ENCODE results near the gene RBP4.

RBP4 gene

DNA sequence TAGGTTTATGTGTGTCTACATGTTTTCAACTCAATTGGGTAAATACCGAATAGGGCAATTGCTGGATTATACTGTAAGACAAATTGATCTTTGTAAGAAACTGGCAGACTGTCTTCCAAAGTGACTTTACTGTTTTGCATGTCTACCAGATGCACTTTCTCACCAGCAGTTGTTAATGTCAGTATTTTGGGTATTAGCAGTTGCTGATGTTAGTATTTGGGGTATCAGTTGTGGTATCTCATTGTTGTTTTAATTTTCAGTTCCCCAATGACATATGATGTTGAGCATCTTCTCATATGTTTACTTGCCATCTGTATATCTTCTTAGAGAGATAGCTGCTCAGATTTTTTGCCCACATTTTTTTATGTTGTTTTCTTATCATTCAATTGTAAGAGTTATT, 21.9 kb upstream of the RBP4 start:
- no peak for DNase-seq (ENCODE audit: low read depth)
- in situ Hi-C loops (cut with HindIII; ENCODE audit: low sequenced_read_pairs): no loop called here
- TF ChIP-seq, protein P1, sequence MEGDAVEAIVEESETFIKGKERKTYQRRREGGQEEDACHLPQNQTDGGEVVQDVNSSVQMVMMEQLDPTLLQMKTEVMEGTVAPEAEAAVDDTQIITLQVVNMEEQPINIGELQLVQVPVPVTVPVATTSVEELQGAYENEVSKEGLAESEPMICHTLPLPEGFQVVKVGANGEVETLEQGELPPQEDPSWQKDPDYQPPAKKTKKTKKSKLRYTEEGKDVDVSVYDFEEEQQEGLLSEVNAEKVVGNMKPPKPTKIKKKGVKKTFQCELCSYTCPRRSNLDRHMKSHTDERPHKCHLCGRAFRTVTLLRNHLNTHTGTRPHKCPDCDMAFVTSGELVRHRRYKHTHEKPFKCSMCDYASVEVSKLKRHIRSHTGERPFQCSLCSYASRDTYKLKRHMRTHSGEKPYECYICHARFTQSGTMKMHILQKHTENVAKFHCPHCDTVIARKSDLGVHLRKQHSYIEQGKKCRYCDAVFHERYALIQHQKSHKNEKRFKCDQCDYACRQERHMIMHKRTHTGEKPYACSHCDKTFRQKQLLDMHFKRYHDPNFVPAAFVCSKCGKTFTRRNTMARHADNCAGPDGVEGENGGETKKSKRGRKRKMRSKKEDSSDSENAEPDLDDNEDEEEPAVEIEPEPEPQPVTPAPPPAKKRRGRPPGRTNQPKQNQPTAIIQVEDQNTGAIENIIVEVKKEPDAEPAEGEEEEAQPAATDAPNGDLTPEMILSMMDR (IDR thresholded peaks at IDR 0.05; ENCODE audit: low read depth, low read length, missing control alignments): no peak
- H3K4me3 ChIP-seq (ENCODE audit: low read depth, low read length): no peak overlapping the region

DNA sequence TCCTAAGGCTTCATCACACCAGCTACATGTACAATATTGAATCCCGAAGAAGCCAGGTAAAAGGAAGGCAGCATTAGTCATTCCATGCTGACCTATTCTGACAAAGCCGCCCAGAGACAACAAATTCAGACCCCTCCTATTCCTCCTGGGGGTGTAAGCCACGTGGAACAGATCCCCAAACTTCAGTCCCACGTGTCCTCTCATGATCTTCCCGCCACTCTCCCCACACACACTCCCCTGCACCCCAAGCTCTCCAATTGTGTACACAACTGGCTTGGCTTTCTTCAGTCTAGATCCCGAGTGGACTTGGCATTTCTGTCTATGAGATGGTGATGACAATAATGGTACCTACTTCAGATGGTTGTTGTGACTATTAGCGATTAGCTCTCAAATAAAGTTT, 19.9 kb upstream of the RBP4 start:
- in situ Hi-C loops (cut with HindIII; ENCODE audit: low sequenced_read_pairs): no loop called here
- DNase-seq (ENCODE audit: low read depth): no peak
- TF ChIP-seq, protein P1 (IDR thresholded peaks at IDR 0.05; ENCODE audit: low read depth, low read length, missing control alignments): no peak
- H3K4me3 ChIP-seq (ENCODE audit: low read depth, low read length): no peak overlapping the region

DNA sequence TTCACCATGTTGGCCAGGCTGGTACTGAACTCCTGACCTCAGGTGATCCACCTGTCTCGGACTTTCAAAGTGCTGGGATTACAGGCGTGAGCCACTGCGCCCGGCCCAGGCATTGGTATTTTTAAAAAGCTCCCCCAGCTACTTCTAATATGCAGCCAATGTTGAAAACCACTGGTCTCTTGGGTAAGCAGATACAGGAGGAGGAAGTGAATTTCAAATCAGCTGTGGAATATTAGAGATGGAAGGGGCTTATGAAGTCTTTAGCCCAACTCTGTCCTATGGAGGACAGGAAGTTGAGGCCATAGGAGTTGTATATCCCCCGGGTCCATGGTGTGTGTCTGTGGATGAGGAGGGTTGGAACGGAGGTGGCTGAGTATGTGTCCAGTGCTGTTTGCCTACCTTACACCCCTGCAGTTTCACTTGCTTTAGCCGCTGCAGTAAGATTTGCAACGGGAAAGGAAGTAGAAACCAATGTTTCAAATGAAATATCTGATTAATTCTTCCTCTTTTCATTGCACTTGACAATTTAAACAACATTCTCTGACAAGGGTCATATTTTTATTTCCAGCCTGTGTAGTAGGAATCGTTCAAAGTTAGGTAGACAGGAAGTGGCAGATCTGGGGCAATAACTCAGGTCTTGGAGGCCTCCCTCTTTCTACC, 14.7 kb upstream of the RBP4 start:
- H3K4me3 ChIP-seq (ENCODE audit: low read depth, low read length): no peak overlapping the region
- TF ChIP-seq, protein P1 (IDR thresholded peaks at IDR 0.05; ENCODE audit: low read depth, low read length, missing control alignments): no peak
- DNase-seq (ENCODE audit: low read depth): no peak
- in situ Hi-C loops (cut with HindIII; ENCODE audit: low sequenced_read_pairs): no loop called here

DNA sequence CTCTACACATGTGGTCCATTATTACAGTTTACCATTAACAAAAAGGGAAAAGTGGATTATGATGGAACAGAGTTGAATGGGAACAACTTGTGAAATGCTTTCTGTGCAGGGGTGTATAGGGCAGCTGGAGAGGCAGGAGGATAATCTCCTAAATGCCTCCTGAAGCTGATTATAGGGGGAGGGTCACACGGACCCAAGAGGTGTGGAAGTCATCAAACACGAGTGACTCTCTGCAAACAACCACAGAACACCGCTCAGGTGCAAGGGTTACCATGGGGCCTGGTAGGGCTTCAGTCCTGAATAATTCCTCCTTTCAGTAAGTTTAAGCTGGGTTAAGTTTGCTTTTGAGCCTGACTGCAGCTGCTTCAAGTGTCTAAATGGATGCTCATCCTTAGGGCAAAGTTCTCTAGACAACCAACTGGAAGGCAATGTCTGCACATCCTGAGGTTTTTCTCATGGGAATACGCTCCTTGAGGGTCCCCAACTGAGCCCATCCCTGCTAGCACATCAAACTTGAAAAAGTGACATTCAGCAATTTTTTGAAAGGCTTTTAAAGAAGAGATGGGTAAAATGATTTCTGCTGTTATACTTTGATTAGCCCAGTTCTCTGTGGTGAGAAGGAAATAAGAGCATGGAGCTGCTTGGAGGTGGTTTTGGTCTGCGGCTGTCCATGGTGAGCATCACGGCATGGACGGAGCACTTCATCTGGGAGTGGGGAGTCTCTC, 13.2 kb upstream of the RBP4 start:
- no peak for DNase-seq (ENCODE audit: low read depth)
- TF ChIP-seq, protein P1 (IDR thresholded peaks at IDR 0.05; ENCODE audit: low read depth, low read length, missing control alignments): no peak
- in situ Hi-C loops (cut with HindIII; ENCODE audit: low sequenced_read_pairs): no loop called here
- H3K4me3 ChIP-seq (ENCODE audit: low read depth, low read length): no peak overlapping the region

DNA sequence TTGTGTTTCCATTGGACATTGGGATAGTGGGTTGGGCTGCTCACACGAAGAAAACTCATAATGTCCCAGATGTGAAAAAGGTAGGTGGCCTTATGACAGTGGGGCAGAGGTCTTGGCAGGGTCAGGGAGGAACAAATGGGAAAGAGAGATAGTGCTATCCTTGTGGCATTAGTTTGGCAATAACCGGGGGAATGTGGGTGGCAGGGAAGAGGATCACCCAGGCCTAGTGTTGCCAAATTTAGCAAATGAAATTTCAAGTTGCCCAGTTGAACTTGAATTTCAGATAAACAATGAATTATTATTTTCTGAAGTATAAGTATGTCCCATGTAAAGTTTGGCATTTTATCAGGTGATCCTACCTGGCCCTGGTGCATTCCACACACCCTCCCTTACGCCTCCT, 12.1 kb upstream of the RBP4 start:
- DNase-seq (ENCODE audit: low read depth): no peak
- in situ Hi-C loops (cut with HindIII; ENCODE audit: low sequenced_read_pairs): no loop called here
- no peak overlapping the region for H3K4me3 ChIP-seq (ENCODE audit: low read depth, low read length)
- TF ChIP-seq, protein P1 (IDR thresholded peaks at IDR 0.05; ENCODE audit: low read depth, low read length, missing control alignments): no peak

DNA sequence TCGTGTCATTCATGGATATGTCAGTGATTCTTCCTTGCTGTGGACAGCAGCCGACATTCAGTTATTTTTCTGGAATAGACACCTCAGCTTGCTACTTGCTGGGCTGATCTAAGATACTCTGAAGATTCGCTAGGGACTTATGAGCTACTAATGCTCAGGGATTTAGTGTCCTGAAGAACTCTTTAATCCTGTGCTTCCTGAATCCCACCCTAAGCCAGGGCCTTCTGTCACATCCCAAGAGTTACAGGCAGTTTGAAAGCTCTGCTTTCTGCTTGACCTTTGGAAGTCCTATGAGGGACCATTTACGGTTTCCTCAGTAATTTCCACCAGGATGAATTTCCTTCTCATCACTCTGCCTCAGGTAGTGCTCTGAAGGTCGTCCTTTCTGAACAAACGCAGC, 11.3 kb upstream of the RBP4 start, which contains the start of gene PDE6C:
TSS of gene PDE6C (plus strand) at position 227 of the 400 bp plus-strand sequence. CDS start 189 bp downstream, outside the sequence.
- TF ChIP-seq, protein P1 (IDR thresholded peaks at IDR 0.05; ENCODE audit: low read depth, low read length, missing control alignments): no peak
- no peak for DNase-seq (ENCODE audit: low read depth)
- no peak within 1 kb of the TSS for H3K4me3 ChIP-seq (ENCODE audit: low read depth, low read length)
- in situ Hi-C loops (cut with HindIII; ENCODE audit: low sequenced_read_pairs): no loop called here
